Measurements from ENCODE around the gene GPX2.

GPX2 gene

DNA sequence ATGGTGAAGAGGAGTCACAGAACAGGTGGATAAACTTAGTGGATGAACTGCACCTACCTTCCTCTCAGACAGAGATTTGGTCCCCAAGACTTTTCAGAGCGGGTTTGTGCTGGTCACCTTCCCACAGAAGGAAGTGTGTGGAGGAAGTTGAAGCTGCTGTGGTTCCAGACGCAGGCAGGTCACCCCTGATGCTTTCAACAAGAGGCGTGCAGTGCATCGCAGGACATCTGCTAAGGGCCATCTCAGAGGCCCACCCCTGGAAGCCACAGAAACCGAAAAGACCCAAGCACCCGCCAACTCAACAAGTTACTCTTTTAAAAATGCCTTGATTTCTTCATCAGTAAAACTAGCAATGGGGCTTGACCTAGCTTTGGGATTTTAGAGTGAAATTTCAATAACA, 1.0 kb upstream of the GPX2 start:
- Histone ChIP-seq H3K4me1 (ENCODE audit: control insufficient read depth, insufficient read depth, low read length) (no peaks in the 10 kb centered on the region), H3K4me3 (ENCODE audit: low read depth, low read length) (no peak overlapping the region), H3K9me3 (ENCODE audit: control insufficient read depth, insufficient read depth, low read depth, low read length) (no peaks in the 10 kb centered on the region), H3K36me3 (ENCODE audit: control insufficient read depth in 2 of 2, insufficient read depth in 1 of 2, low read length in 2 of 2) (peaks cover 4 to 41% of the 10 kb centered on the region in 2 experiments; a peak in 2 of 3 replicates), H3K27ac (ENCODE audit: extremely low read depth, low read depth, low read length) (no peak overlapping the region)
- TF ChIP-seq, protein P1, sequence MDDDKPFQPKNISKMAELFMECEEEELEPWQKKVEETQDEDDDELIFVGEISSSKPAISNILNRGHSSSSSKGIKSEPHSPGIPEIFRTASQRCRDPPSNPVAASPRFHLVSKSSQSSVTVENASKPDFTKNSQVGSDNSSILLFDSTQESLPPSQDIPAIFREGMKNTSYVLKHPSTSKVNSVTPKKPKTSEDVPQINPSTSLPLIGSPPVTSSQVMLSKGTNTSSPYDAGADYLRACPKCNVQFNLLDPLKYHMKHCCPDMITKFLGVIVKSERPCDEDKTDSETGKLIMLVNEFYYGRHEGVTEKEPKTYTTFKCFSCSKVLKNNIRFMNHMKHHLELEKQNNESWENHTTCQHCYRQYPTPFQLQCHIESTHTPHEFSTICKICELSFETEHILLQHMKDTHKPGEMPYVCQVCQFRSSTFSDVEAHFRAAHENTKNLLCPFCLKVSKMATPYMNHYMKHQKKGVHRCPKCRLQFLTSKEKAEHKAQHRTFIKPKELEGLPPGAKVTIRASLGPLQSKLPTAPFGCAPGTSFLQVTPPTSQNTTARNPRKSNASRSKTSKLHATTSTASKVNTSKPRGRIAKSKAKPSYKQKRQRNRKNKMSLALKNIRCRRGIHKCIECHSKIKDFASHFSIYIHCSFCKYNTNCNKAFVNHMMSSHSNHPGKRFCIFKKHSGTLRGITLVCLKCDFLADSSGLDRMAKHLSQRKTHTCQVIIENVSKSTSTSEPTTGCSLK (tag by site-specific recombination; IDR thresholded peaks at IDR 0.05), result no peak
- TF ChIP-seq, protein P2, sequence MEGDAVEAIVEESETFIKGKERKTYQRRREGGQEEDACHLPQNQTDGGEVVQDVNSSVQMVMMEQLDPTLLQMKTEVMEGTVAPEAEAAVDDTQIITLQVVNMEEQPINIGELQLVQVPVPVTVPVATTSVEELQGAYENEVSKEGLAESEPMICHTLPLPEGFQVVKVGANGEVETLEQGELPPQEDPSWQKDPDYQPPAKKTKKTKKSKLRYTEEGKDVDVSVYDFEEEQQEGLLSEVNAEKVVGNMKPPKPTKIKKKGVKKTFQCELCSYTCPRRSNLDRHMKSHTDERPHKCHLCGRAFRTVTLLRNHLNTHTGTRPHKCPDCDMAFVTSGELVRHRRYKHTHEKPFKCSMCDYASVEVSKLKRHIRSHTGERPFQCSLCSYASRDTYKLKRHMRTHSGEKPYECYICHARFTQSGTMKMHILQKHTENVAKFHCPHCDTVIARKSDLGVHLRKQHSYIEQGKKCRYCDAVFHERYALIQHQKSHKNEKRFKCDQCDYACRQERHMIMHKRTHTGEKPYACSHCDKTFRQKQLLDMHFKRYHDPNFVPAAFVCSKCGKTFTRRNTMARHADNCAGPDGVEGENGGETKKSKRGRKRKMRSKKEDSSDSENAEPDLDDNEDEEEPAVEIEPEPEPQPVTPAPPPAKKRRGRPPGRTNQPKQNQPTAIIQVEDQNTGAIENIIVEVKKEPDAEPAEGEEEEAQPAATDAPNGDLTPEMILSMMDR (tag by site-specific recombination; IDR thresholded peaks at IDR 0.05), result no peak
- no peak for TF ChIP-seq KLF16 (tag by site-specific recombination; IDR thresholded peaks at IDR 0.05)
- TF ChIP-seq ZNF843 (tag by site-specific recombination; IDR thresholded peaks at IDR 0.05), result no peak
- no peak for TF ChIP-seq MYNN (tag by site-specific recombination; IDR thresholded peaks at IDR 0.05; ENCODE audit: borderline replicate concordance)
- no peak for TF ChIP-seq ZNF510 (tag by site-specific recombination; IDR thresholded peaks at IDR 0.05; ENCODE audit: insufficient replicate concordance)
- TF ChIP-seq, protein P3, sequence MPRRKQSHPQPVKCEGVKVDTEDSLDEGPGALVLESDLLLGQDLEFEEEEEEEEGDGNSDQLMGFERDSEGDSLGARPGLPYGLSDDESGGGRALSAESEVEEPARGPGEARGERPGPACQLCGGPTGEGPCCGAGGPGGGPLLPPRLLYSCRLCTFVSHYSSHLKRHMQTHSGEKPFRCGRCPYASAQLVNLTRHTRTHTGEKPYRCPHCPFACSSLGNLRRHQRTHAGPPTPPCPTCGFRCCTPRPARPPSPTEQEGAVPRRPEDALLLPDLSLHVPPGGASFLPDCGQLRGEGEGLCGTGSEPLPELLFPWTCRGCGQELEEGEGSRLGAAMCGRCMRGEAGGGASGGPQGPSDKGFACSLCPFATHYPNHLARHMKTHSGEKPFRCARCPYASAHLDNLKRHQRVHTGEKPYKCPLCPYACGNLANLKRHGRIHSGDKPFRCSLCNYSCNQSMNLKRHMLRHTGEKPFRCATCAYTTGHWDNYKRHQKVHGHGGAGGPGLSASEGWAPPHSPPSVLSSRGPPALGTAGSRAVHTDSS (tag by site-specific recombination; IDR thresholded peaks at IDR 0.05), result no peak
- TF ChIP-seq, protein P4, sequence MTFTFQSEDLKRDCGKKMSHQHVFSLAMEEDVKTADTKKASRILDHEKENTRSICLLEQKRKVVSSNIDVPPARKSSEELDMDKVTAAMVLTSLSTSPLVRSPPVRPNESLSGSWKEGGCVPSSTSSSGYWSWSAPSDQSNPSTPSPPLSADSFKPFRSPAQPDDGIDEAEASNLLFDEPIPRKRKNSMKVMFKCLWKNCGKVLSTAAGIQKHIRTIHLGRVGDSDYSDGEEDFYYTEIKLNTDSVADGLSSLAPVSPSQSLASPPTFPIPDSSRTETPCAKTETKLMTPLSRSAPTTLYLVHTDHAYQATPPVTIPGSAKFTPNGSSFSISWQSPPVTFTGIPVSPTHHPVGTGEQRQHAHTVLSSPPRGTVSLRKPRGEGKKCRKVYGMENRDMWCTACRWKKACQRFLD (tag by site-specific recombination; IDR thresholded peaks at IDR 0.05), result no peak
- TF ChIP-seq, protein P5, sequence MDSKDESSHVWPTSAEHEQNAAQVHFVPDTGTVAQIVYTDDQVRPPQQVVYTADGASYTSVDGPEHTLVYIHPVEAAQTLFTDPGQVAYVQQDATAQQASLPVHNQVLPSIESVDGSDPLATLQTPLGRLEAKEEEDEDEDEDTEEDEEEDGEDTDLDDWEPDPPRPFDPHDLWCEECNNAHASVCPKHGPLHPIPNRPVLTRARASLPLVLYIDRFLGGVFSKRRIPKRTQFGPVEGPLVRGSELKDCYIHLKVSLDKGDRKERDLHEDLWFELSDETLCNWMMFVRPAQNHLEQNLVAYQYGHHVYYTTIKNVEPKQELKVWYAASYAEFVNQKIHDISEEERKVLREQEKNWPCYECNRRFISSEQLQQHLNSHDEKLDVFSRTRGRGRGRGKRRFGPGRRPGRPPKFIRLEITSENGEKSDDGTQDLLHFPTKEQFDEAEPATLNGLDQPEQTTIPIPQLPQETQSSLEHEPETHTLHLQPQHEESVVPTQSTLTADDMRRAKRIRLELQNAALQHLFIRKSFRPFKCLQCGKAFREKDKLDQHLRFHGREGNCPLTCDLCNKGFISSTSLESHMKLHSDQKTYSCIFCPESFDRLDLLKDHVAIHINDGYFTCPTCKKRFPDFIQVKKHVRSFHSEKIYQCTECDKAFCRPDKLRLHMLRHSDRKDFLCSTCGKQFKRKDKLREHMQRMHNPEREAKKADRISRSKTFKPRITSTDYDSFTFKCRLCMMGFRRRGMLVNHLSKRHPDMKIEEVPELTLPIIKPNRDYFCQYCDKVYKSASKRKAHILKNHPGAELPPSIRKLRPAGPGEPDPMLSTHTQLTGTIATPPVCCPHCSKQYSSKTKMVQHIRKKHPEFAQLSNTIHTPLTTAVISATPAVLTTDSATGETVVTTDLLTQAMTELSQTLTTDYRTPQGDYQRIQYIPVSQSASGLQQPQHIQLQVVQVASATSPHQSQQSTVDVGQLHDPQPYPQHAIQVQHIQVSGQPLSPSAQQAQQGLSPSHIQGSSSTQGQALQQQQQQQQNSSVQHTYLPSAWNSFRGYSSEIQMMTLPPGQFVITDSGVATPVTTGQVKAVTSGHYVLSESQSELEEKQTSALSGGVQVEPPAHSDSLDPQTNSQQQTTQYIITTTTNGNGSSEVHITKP (tag by site-specific recombination; IDR thresholded peaks at IDR 0.05), result no peak
- POLR2A ChIA-PET, result no interaction called here
- CTCF ChIA-PET, result interaction anchor here (0.6 to 0.9 kb wide), 2 partner anchors 19 to 27 kb away, joined by 3 read pairs; no protein-coding TSS in a partner anchor

DNA sequence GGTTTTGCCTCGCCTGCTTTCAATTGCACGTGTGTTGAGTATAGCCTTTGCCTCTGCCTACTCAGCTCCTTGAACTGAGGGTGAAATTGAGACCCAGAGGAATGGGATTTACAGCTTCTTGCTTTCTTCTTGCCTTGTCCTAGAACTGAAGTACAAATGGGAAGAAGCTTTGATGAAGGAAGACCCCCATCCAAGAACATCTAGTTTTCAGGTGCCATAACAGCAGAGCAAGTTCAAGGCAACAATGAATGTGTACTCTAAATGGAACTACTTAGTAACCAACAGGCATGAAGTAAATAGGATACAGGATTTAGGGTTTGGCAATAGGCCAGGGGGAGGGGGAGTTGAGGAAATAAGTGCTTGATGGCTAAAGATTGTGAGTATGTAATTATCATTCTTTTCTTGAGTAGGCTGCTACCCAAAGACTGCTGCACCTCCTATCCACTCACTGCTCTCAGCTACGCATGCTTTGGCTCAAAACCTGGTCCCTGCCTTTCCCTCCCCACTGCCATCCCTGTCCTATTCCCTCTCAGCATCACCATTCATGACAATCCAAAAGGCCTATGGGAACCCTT, 2.1 kb downstream of the GPX2 start:
- Histone ChIP-seq H3K9me3 (ENCODE audit: control insufficient read depth, insufficient read depth, low read depth, low read length) (no peaks in the 10 kb centered on the region), H3K4me3 (ENCODE audit: low read depth, low read length) (no peak overlapping the region), H3K4me1 (ENCODE audit: control insufficient read depth, insufficient read depth, low read length) (peaks cover 9% of the 10 kb centered on the region), H3K27ac (ENCODE audit: extremely low read depth, low read depth, low read length) (no peak overlapping the region), H3K36me3 (ENCODE audit: control insufficient read depth in 2 of 2, insufficient read depth in 1 of 2, low read length in 2 of 2) (peaks cover 4 to 22% of the 10 kb centered on the region in 2 experiments; a peak in 2 of 3 replicates)
- CTCF ChIA-PET, result interaction anchor here (0.7 to 1.0 kb wide), 3 partner anchors 44 to 596 kb away, joined by 3 to 4 read pairs (median 4); no protein-coding TSS in a partner anchor
- TF ChIP-seq SP7 (tag by site-specific recombination; IDR thresholded peaks at IDR 0.05), result peak; percentile 70
- TF ChIP-seq, protein P6, sequence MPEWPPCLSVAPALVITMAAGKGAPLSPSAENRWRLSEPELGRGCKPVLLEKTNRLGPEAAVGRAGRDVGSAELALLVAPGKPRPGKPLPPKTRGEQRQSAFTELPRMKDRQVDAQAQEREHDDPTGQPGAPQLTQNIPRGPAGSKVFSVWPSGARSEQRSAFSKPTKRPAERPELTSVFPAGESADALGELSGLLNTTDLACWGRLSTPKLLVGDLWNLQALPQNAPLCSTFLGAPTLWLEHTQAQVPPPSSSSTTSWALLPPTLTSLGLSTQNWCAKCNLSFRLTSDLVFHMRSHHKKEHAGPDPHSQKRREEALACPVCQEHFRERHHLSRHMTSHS (tag by site-specific recombination; IDR thresholded peaks at IDR 0.05), result no peak
- TF ChIP-seq, protein P7, sequence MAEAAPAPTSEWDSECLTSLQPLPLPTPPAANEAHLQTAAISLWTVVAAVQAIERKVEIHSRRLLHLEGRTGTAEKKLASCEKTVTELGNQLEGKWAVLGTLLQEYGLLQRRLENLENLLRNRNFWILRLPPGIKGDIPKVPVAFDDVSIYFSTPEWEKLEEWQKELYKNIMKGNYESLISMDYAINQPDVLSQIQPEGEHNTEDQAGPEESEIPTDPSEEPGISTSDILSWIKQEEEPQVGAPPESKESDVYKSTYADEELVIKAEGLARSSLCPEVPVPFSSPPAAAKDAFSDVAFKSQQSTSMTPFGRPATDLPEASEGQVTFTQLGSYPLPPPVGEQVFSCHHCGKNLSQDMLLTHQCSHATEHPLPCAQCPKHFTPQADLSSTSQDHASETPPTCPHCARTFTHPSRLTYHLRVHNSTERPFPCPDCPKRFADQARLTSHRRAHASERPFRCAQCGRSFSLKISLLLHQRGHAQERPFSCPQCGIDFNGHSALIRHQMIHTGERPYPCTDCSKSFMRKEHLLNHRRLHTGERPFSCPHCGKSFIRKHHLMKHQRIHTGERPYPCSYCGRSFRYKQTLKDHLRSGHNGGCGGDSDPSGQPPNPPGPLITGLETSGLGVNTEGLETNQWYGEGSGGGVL (tag by site-specific recombination; IDR thresholded peaks at IDR 0.05), result no peak
- POLR2A ChIA-PET, result no interaction called here

All from HEK293 (cell line).